Mucosa of stomach (tissue), 1 donor: Measurements from ENCODE around the gene BPNT1.

Experiments used
- H3K27me3 ChIP-seq: one replicate; pipeline ENCODE4 v1.7.0; 2013; ENCODE audit warnings: mild to moderate bottlenecking, low read length; ENCODE audit not compliant: control insufficient read depth, insufficient read depth
- H3K36me3 ChIP-seq: one replicate; pipeline ENCODE4 v1.7.0; 2013; ENCODE audit warnings: low read length; ENCODE audit not compliant: control insufficient read depth, insufficient read depth
- H3K4me1 ChIP-seq: one replicate; pipeline ENCODE4 v1.7.0; 2013; ENCODE audit warnings: mild to moderate bottlenecking, low read length; ENCODE audit not compliant: control insufficient read depth, insufficient read depth
- H3K4me3 ChIP-seq: one replicate; pipeline ENCODE4 v1.7.0; 2013; ENCODE audit warnings: low read length
- H3K9ac ChIP-seq: one replicate; pipeline ENCODE4 v1.7.0; 2013; ENCODE audit warnings: mild to moderate bottlenecking, low read length, moderate library complexity
- H3K9me3 ChIP-seq: one replicate; pipeline ENCODE4 v1.7.0; 2013; ENCODE audit warnings: mild to moderate bottlenecking, low read length, moderate library complexity; ENCODE audit not compliant: control insufficient read depth
- donor health status: Pancreatic carcinoma.

BPNT1 gene, protein sequence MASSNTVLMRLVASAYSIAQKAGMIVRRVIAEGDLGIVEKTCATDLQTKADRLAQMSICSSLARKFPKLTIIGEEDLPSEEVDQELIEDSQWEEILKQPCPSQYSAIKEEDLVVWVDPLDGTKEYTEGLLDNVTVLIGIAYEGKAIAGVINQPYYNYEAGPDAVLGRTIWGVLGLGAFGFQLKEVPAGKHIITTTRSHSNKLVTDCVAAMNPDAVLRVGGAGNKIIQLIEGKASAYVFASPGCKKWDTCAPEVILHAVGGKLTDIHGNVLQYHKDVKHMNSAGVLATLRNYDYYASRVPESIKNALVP

DNA sequence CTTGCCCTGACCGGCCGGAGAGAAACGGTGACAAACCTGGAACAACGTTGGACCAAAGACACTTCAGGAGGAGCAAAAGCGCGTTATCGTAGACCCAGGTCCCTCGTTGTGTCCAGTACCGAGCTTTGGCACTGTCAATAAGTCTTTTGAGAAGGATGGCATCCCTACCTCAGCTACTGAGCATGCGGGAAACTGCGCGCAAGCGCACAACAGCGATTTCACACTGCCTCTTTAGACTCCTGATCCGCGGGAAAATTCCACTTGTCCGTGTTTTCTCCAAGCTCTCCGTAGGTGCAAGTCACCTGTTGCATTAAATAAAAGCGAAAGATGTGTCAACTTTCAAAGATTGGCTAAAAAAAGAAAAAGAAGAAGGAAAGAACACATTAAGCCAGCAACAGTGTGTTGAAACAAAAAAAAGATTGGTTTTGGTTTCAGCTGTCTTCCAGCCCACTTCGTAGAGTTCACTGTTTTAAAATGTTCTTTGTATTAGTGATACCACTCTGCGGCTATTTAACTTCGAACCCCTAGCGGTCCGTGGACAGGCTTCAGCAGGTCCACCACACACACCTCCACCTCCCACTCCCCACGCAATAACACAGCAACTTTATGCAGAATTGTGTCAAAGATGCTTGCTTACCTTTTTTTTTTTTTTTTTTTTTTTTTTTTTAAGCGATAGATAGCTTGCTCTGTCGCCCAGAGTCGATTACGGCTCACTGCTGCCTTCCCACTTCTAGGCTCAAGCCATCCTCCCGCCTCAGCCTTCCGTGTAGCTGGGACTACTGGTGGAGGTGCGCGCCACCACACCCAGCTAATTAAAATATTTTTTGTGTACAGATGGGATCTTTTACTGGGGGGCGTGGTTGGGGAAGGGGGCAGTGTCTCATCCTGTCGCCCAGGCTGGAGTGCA, at the start of gene BPNT1:
Gene BPNT1 (minus strand): TSS at position 139 of the 907 bp plus-strand sequence. CDS start 9,942 bp downstream, outside the sequence.
- peak within 1 kb of the TSS; percentile 77 for H3K9ac ChIP-seq
- no peaks in the 10 kb centered on the region for H3K4me1 ChIP-seq
- H3K4me3 ChIP-seq, result peak within 1 kb of the TSS; percentile 70
- H3K36me3 ChIP-seq, result no peaks in the 10 kb centered on the region
- H3K27me3 ChIP-seq, result no peaks in the 10 kb centered on the region
- no peaks in the 10 kb centered on the region for H3K9me3 ChIP-seq

DNA sequence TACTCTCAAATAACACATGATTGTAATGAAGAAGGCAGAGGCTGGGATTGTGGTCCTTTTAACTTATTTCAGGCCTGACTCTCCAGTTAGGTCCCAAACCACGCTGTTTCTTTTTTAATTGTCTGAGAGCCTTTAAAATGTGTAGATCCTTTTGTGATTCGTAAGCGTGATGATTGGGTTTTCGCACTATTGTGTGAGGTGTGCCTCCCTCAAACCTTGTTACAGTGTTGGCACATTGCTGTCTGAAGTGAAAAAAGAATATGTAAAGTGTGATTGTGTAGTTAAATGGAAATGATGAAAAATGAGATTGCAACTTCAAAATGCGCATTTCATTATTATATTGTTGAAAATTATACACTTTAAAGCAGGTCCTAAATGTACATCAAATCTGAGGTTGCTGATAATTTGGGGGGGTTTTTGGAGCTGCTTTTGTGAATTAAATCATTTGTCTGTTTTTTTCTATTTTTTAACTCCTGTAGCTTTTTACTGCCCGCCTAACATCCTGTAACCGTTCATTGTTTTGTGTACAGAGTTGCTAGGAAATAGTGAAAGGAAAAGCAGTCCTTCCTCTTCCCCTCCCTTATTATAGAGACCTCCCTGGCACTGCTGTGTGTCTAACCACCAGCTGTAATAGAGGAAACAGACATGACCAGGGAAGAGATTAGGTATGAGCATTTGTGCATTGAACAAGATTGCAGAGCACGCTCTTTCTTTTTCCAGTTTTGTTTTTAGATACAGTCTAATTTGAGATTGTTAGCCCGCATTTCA, 47.6 kb upstream of the BPNT1 start:
- Histone ChIP-seq H3K36me3 (no peaks in the 10 kb centered on the region), H3K4me3 (no peak overlapping the region), H3K4me1 (no peaks in the 10 kb centered on the region), H3K9me3 (no peaks in the 10 kb centered on the region), H3K27me3 (no peaks in the 10 kb centered on the region), H3K9ac (no peak overlapping the region)

DNA sequence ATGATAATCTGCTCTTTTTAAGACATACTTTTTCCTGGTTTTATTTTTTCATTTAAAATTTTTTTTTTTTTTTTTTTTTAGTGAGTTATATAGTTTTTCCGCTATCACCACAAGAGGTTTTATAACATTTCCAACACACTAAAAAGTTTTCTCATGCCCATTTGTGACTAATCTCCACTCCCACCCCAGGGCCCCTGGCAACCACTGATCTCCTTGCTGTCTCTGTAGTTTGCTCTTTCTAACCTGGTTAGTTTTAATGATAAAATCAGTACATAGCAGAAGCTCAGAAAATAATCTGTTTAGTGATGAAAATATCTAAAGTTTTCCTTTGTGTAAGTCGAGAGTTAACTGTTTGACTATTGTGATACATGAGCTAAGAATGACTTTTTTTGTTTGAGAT, 46.2 kb upstream of the BPNT1 start:
- Histone ChIP-seq H3K36me3 (no peaks in the 10 kb centered on the region), H3K4me1 (no peaks in the 10 kb centered on the region), H3K9me3 (no peaks in the 10 kb centered on the region), H3K4me3 (no peak overlapping the region), H3K9ac (no peak overlapping the region), H3K27me3 (no peaks in the 10 kb centered on the region)

DNA sequence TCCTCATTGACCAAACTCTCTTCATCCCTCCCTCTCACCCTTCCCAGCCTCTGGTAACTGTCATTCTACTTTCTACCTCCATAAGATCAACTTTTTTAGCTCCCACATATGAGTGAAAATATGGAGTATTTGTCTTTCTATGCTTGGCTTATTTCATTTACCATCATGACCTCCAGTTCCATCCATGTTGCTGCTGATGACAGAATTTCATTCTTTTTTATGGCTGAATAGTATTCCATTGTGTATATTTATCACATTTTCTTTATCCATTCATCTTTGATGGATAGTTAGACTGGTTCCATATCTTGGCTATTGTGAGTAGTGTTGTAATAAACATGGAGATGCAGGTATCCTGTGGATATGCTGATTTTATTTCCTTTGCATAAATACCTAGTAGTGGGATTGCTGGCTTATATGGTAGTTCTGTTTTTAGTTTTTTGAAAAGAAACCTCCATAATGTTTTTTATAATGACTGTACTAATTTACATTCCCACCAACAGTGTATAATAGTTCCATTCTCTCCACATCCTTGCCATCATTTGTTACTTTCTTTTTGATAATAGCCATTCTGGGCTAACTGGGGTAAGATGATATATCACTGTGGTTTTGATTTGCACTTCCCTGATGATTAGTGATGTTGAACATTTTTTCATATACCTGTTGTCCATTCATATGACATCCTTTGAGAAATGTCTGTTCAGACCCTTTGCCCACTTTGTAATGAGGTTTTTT, 40.1 kb upstream of the BPNT1 start:
- H3K4me3 ChIP-seq, result no peak overlapping the region
- H3K9ac ChIP-seq, result no peak overlapping the region
- H3K27me3 ChIP-seq, result no peaks in the 10 kb centered on the region
- H3K36me3 ChIP-seq, result no peaks in the 10 kb centered on the region
- H3K9me3 ChIP-seq, result no peaks in the 10 kb centered on the region
- no peaks in the 10 kb centered on the region for H3K4me1 ChIP-seq

DNA sequence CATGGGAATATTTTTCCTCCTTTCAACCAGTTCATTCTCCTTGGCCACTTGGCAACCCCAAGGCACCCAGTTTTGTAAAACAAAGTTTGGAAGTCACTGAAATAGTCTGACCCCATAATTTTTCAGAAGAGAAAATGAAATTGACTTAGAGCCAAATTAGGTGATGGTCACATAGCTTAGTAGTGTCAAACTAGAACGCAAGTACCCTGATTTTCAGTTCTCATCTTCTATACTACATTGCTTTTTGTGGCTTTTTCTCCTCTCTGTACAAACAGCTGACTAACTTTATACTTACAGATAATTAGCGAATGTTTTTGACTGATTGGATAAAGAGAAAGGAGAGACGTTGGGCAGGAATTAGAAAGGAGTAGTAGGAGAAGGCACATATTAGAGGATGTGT, 37.5 kb upstream of the BPNT1 start:
- Histone ChIP-seq H3K4me3 (no peak overlapping the region), H3K9ac (no peak overlapping the region), H3K4me1 (peaks cover 6% of the 10 kb centered on the region), H3K27me3 (no peaks in the 10 kb centered on the region), H3K36me3 (no peaks in the 10 kb centered on the region), H3K9me3 (no peaks in the 10 kb centered on the region)

DNA sequence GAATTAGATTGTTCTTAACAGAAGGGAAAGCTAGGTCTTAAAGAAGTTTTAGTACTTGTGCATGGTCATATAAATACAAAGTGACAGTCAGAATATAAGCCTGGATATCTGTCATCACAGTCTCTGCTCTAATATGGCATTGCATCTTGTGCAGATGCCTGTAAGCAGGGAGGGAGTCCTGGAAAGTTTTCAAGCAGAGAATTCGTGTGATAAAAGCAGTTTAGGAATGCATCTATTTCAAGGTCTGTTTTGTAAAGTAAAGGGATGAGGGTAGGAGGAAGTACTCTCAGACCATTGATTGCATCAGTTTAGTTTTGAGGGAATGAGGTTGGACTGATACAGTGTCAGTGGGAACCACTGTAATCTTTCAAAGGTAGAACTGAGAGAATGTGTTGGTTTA, 35.0 kb upstream of the BPNT1 start:
- H3K4me1 ChIP-seq, result peaks cover 11% of the 10 kb centered on the region
- no peaks in the 10 kb centered on the region for H3K36me3 ChIP-seq
- H3K9ac ChIP-seq, result no peak overlapping the region
- no peak overlapping the region for H3K4me3 ChIP-seq
- no peaks in the 10 kb centered on the region for H3K27me3 ChIP-seq
- H3K9me3 ChIP-seq, result no peaks in the 10 kb centered on the region

DNA sequence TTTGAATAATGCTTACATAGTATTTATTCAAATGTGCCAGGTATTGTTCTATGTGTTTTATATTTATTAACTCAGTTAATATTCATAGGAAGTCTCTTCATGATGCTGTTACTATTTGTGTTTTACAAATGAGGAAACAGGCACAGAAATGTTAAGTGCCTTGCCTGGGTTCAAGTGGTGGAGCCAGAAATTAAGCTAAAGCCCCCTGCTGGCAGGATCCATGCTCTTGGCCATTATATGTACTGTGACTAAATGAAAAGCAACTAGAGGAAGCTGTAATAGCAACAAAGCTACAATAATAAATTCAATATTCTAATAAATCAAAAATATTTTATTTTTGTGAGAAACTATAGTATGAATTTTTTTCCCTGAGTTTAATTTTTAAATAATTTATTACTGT, 34.3 kb upstream of the BPNT1 start:
- Histone ChIP-seq H3K4me3 (no peak overlapping the region), H3K36me3 (no peaks in the 10 kb centered on the region), H3K9me3 (no peaks in the 10 kb centered on the region), H3K4me1 (peaks cover 11% of the 10 kb centered on the region), H3K27me3 (no peaks in the 10 kb centered on the region), H3K9ac (no peak overlapping the region)

DNA sequence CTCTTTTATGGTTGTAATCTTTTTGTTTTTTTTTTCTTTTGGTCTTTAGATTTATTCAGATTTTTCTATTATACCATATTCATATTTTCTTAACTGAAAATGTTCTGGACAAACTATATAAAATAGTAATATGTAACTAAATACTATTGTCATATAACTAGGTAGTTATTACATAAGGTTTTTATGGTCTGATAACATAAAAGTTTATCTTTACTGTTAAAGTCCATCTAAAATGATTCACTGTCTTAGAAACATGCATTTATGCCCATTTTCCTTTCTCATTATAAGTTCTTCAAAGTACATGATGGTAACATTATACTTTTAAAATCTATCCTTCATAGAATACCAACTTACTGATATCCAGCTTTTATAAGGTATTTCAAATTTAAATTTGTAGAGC, 33.5 kb upstream of the BPNT1 start:
- H3K9ac ChIP-seq, result no peak overlapping the region

DNA sequence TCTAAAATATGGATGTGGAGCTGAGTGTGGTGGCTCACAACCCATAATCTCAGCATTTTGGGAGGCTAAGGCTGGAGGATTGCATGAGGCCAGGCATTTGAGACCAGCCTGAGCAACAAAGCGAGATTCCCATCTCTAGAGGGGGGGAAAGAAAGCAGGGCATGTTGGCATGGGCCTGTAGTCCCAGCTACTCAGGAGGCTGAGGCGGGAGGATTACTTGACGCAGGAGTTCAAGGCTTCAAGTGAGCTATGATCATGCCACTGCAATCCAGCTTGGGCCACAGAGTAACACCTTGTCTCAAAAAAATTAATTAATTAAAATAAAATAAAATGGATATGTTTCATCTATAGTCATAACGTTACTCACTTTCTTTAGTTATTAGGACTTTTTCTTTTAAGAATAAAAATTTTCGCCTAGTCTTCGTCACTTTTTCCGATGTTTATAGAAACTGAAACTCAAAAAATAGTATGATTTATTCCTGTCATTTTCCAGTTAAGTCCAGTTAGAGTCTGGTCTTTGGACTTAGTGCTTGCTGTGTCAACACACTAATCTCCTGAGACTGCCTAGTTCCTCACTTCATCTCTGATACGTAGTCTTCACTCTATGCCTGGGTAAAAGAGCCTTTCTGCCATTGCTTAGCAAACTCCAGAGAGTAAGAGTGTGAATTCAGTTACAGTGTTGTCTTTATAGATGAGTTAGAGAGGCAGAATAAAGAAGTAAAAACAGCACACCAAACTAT, 32.4 kb upstream of the BPNT1 start:
- Histone ChIP-seq H3K4me3 (no peak overlapping the region), H3K9me3 (no peaks in the 10 kb centered on the region), H3K9ac (peak overlapping the region; percentile 61), H3K27me3 (no peaks in the 10 kb centered on the region), H3K36me3 (no peaks in the 10 kb centered on the region), H3K4me1 (peaks cover 11% of the 10 kb centered on the region)

More for the DNA sequence above, 33.5 kb upstream of the BPNT1 start:
- no peaks in the 10 kb centered on the region for H3K9me3 ChIP-seq
- no peaks in the 10 kb centered on the region for H3K36me3 ChIP-seq
- H3K27me3 ChIP-seq, result no peaks in the 10 kb centered on the region
- H3K4me1 ChIP-seq, result peaks cover 11% of the 10 kb centered on the region
- H3K4me3 ChIP-seq, result no peak overlapping the region

DNA sequence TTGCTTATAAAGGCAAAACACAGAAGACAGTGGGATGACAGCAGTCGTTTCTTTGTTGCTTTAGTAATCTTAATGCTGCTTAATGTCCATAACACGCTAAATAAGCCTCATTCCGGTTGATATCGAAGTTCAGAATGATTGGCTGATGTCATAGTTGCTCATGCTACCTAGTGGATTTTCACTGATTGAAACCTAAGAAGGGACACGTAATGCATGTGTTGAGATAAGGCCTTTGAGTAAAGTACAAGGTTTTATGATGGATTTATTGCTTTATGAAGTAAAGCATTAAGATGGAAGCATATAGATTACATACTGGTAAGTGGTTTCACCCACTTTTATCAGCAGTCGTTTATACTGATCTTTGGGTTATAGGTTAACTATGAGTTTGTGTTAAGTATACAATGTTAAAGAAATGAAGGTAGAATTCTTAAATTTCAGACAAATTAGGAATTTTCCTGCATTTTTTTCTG, 29.5 kb upstream of the BPNT1 start:
- no peak overlapping the region for H3K4me3 ChIP-seq
- H3K27me3 ChIP-seq, result no peaks in the 10 kb centered on the region
- peak overlapping the region; percentile 11 for H3K9ac ChIP-seq
- no peaks in the 10 kb centered on the region for H3K36me3 ChIP-seq
- no peaks in the 10 kb centered on the region for H3K9me3 ChIP-seq
- peaks cover 11% of the 10 kb centered on the region for H3K4me1 ChIP-seq
